H1 (cell line): Measurements from ENCODE around the gene ASAP2. TPM values are rescaled to one million over a fixed set of nuclear protein-coding genes. Genes with fewer than 3 reads are reported as not detected.
A peak's percentile ranks its signal among the peaks of the same experiment; 100 is the strongest.

Source experiments
- CTCF ChIA-PET: fragments of 300-600 bp; sonication (Branson Sonifier 250); formaldehyde crosslinking; loops from one replicate; lab custom pipeline; 2021; ENCODE audit not compliant: partially characterized antibody; lab: Charles Lee
- POLR2A ChIA-PET: fragments of 300-600 bp; sonication (Branson Sonifier 250); formaldehyde crosslinking; loops from one replicate; lab custom pipeline; 2021; ENCODE audit warnings: inconsistent platforms; ENCODE audit not compliant: partially characterized antibody; lab: Charles Lee
- DNase-seq, 2 experiments: peaks; one replicate each; pipeline versions ENCODE4 v3.0.0 to v3.0.0-alpha.2; 2010 to 2022; ENCODE audit warnings: low spot score in 2 of 2, low read depth in 1 of 2, mixed read lengths in 1 of 2
- FAIRE-seq: peaks from 2 replicates; lab custom pipeline; 2011; peaks lifted over from hg19 to GRCh38; lab: Jason Lieb, UNC
- H2AFZ ChIP-seq: 2 replicates; pipeline ENCODE4 v1.8.1; 2012; ENCODE audit warnings: low read length, inconsistent platforms
- H2AK5ac ChIP-seq: 2 replicates; pipeline ENCODE4 v1.6.1; 2013; ENCODE audit warnings: low read depth, low read length
- H2BK120ac ChIP-seq: replicated peaks from 2 replicates; pipeline ENCODE3; 2013; ENCODE audit warnings: low read depth, low read length, inconsistent platforms
- H2BK12ac ChIP-seq: 2 replicates; pipeline ENCODE4 v1.6.1; 2013; ENCODE audit warnings: low read depth, low read length
- H2BK15ac ChIP-seq: 2 replicates; pipeline ENCODE4 v1.6.1; 2013; ENCODE audit warnings: low read length
- H2BK20ac ChIP-seq: 2 replicates; pipeline ENCODE4 v1.6.1; 2013; ENCODE audit warnings: low read length
- H2BK5ac ChIP-seq: 2 replicates; pipeline ENCODE4 v1.6.1; 2013; ENCODE audit warnings: low read depth, low read length
- H3K14ac ChIP-seq: 2 replicates; pipeline ENCODE4 v1.6.1; 2013; ENCODE audit warnings: inconsistent platforms; ENCODE audit not compliant: insufficient read length
- H3K18ac ChIP-seq: 2 replicates; pipeline ENCODE4 v1.6.1; 2013; ENCODE audit warnings: low read length; ENCODE audit errors: extremely low read depth
- H3K23ac ChIP-seq: 2 replicates; pipeline ENCODE4 v1.6.1; 2013; ENCODE audit warnings: inconsistent platforms; ENCODE audit not compliant: insufficient read length
- H3K23me2 ChIP-seq: 2 replicates; pipeline ENCODE4 v1.6.1; 2013; ENCODE audit warnings: low read depth, low read length
- H3K27ac ChIP-seq: 2 replicates; pipeline ENCODE4 v1.6.1; 2011; ENCODE audit warnings: low read depth, low read length, inconsistent platforms
- H3K27me3 ChIP-seq, 4 experiments: replicated peaks in 1 of 4; 1 replicate in 1 of 4; 2 replicates in 3 of 4; pipeline versions ENCODE4 v1.6.1 to v1.8.1; 2011 to 2013; ENCODE audit warnings: low read length in 3 of 4, mild to moderate bottlenecking in 3 of 4, inconsistent platforms in 2 of 4, mixed read lengths in 2 of 4, moderate library complexity in 1 of 4; ENCODE audit not compliant: control insufficient read depth in 3 of 4, insufficient read depth in 3 of 4; ENCODE audit errors: extremely low read depth in 1 of 4
- H3K36me3 ChIP-seq, 4 experiments: 2 replicates each; pipeline versions ENCODE4 v1.6.1 to v1.8.1; 2011 to 2013; ENCODE audit warnings: mild to moderate bottlenecking in 4 of 4, low read length in 3 of 4, moderate library complexity in 2 of 4, control low read depth in 1 of 4, inconsistent platforms in 1 of 4; ENCODE audit not compliant: insufficient read depth in 4 of 4, control insufficient read depth in 2 of 4
- H3K4ac ChIP-seq: replicated peaks from 2 replicates; pipeline ENCODE3; 2013; ENCODE audit warnings: low read length, low read depth, mixed read lengths, inconsistent platforms; ENCODE audit not compliant: insufficient read length
- H3K4me1 ChIP-seq, 4 experiments: replicated peaks in 1 of 4; 1 replicate in 1 of 4; 2 replicates in 3 of 4; pipeline versions ENCODE4 v1.6.1 to v1.8.1; 2011 to 2013; ENCODE audit warnings: low read length in 3 of 4, inconsistent platforms in 2 of 4, mixed read lengths in 1 of 4; ENCODE audit not compliant: insufficient read depth in 4 of 4, control insufficient read depth in 3 of 4
- H3K4me2 ChIP-seq, 2 experiments: 2 replicates each; pipeline versions ENCODE4 v1.6.1 to v1.8.1; 2011 to 2013; ENCODE audit warnings: low read depth in 2 of 2, low read length in 2 of 2, control low read depth in 1 of 2, inconsistent platforms in 1 of 2, mild to moderate bottlenecking in 1 of 2; ENCODE audit not compliant: insufficient read depth in 1 of 2
- H3K4me3 ChIP-seq, 4 experiments: fragments of 200-600, 300-600 bp in 1 of 4; sonication (generic), shearing (Covaris generic), sonication (Bioruptor Twin) in 1 of 4; 2 replicates each; pipeline versions ENCODE4 v1.5.1 to v1.8.1; 2011 to 2016; ENCODE audit warnings: low read length in 4 of 4, low read depth in 3 of 4, control low read depth in 2 of 4, inconsistent platforms in 2 of 4, mild to moderate bottlenecking in 2 of 4, mixed read lengths in 1 of 4, moderate library complexity in 1 of 4; ENCODE audit not compliant: insufficient read depth in 2 of 4; ENCODE audit errors: extremely low read depth in 1 of 4
- H3K56ac ChIP-seq: replicated peaks from 2 replicates; pipeline ENCODE3; 2013; ENCODE audit warnings: low read depth, mild to moderate bottlenecking, mixed read lengths, low read length, inconsistent platforms; ENCODE audit not compliant: insufficient read length
- H3K79me1 ChIP-seq: 2 replicates; pipeline ENCODE4 v1.6.1; 2013; ENCODE audit warnings: low read depth, low read length, control low read depth
- H3K79me2 ChIP-seq, 2 experiments: 2 replicates each; pipeline versions ENCODE4 v1.6.1 to v1.8.1; 2012 to 2013; ENCODE audit warnings: low read length in 2 of 2, mild to moderate bottlenecking in 2 of 2, inconsistent platforms in 1 of 2; ENCODE audit not compliant: insufficient read depth in 2 of 2, control insufficient read depth in 1 of 2
- H3K9ac ChIP-seq, 4 experiments: replicated peaks in 1 of 4; 1 replicate in 1 of 4; 2 replicates in 3 of 4; pipeline versions ENCODE4 v1.6.1 to v1.8.1; 2011 to 2013; ENCODE audit warnings: low read depth in 3 of 4, low read length in 3 of 4, control low read depth in 2 of 4, mild to moderate bottlenecking in 2 of 4, moderate library complexity in 2 of 4, inconsistent platforms in 1 of 4; ENCODE audit errors: extremely low read depth in 1 of 4
- H3K9me3 ChIP-seq, 2 experiments: 2 replicates each; pipeline versions ENCODE4 v1.6.1 to v1.8.1; 2012 to 2013; ENCODE audit warnings: mild to moderate bottlenecking in 2 of 2, moderate library complexity in 2 of 2, control low read depth in 1 of 2, inconsistent platforms in 1 of 2, low read depth in 1 of 2, low read length in 1 of 2, mixed read lengths in 1 of 2; ENCODE audit not compliant: insufficient read depth in 2 of 2
- H4K20me1 ChIP-seq, 2 experiments: replicated peaks in 1 of 2; 2 replicates each; pipeline versions ENCODE3 to v1.8.1; 2011 to 2013; ENCODE audit warnings: inconsistent platforms in 2 of 2, low read length in 2 of 2, mild to moderate bottlenecking in 1 of 2; ENCODE audit not compliant: insufficient read depth in 2 of 2, control insufficient read depth in 1 of 2
- H4K5ac ChIP-seq: 2 replicates; pipeline ENCODE4 v1.6.1; 2013; ENCODE audit warnings: low read length, low read depth, mixed read lengths, inconsistent platforms; ENCODE audit not compliant: insufficient read length
- H4K8ac ChIP-seq: 2 replicates; pipeline ENCODE4 v1.8.0; 2013; ENCODE audit warnings: mild to moderate bottlenecking, moderate library complexity, low read length, inconsistent platforms; ENCODE audit not compliant: insufficient read depth; ENCODE audit errors: extremely low read depth
- H4K91ac ChIP-seq: replicated peaks from 2 replicates; pipeline ENCODE3; 2013; ENCODE audit warnings: low read length, mixed read lengths, inconsistent platforms; ENCODE audit not compliant: insufficient read length
- CTCF ChIP-seq, 3 experiments: IDR thresholded peaks; 1 replicate in 2 of 3; 2 replicates in 1 of 3; pipeline versions ENCODE4 v1.5.1 to v1.6.1; 2011; ENCODE audit warnings: low read length in 3 of 3, mild to moderate bottlenecking in 3 of 3, inconsistent platforms in 2 of 3, low read depth in 1 of 3, moderate library complexity in 1 of 3; ENCODE audit not compliant: insufficient read depth in 1 of 3; ENCODE audit errors: control extremely low read depth in 1 of 3
- FOSL1 ChIP-seq: IDR thresholded peaks from 2 replicates; pipeline ENCODE4 v1.6.1; 2011; ENCODE audit warnings: mild to moderate bottlenecking, low read depth, low read length, moderate library complexity; ENCODE audit not compliant: insufficient read depth
- RAD21 ChIP-seq, 2 experiments: IDR thresholded peaks in 1 of 2; conservative IDR thresholded peaks in 1 of 2; 2 replicates each; pipeline ENCODE4 v1.6.1; 2011; ENCODE audit warnings: low read depth in 2 of 2, low read length in 2 of 2, improper control_type of control experiment in 1 of 2, inconsistent platforms in 1 of 2, mild to moderate bottlenecking in 1 of 2, moderate library complexity in 1 of 2
- RFX5 ChIP-seq: IDR thresholded peaks from 2 replicates; pipeline ENCODE4 v1.6.1; 2011; ENCODE audit warnings: low read depth, low read length, improper control_type of control experiment, borderline replicate concordance
- SP2 ChIP-seq: IDR thresholded peaks from 2 replicates; pipeline ENCODE4 v1.6.1; 2012; ENCODE audit warnings: mild to moderate bottlenecking, low read length, inconsistent platforms
- TCF12 ChIP-seq: IDR thresholded peaks from 2 replicates; pipeline ENCODE4 v1.6.1; 2011; ENCODE audit warnings: low read depth, mild to moderate bottlenecking, low read length
- WGBS, 2 experiments: shearing (Covaris generic) in 1 of 2; methylation state at CpG; one replicate each; pipeline versions ENCODE4 v1.1.6 to v1.1.7; 2013 to 2015; ENCODE audit warnings: low lambda C conversion rate in 2 of 2, mixed read lengths in 2 of 2, inconsistent platforms in 1 of 2, low coverage in 1 of 2, missing lambda C conversion rate in 1 of 2; ENCODE audit not compliant: insufficient replicate concordance in 2 of 2, insufficient coverage in 1 of 2, insufficient read length in 1 of 2; ENCODE audit errors: extremely low coverage in 1 of 2, missing lambda C conversion rate in 1 of 2; 5-methylcytosine and 5-hydroxymethylcytosine counted together
- polyA plus RNA-seq, 7 experiments: library from polyadenylated mRNA; depleted of rRNA in 3 of 7; stranded (reverse) in 5 of 7; unstranded in 2 of 7; fragments of >200 nt in 5 of 7; fragments of 200-250 nt in 2 of 7; gene quantifications; 1 replicate in 5 of 7; 2 replicates in 1 of 7; 4 replicates in 1 of 7; pipeline versions ENCODE4 v1.2.1 to v1.2.3, GENCODE V29; 2011 to 2013; ENCODE audit warnings: missing spikeins in 2 of 7, mixed read lengths in 2 of 7
- total RNA-seq: library from RNA; stranded (reverse); fragmentation: NEBNext Ultra II Directional; extraction: Animal tissue kit (Norgen Biotek cat#: 25700); gene quantifications from 2 replicates; pipeline ENCODE4 v1.2.1, GENCODE V29; 2021

The ASAP2 gene
- total and polyA plus RNA-seq, 2 of the 8 experiments (the other 6 are each of a cell fraction or from before 2014, with no cell fraction given), result 10.2 to 18.7 TPM

GRCh38 chr2:9333591-9334171, 127.1 kb downstream of the ASAP2 start:
- H3K4me3 ChIP-seq, result no peak overlapping the region
- CTCF ChIA-PET, result interaction anchor here (0.6 to 4.0 kb wide), 16 partner anchors 9 to 490 kb away, joined by 3 to 22 read pairs (median 3); partner anchors contain the start of gene ASAP2
- H3K79me2 ChIP-seq, result no peaks in the 10 kb centered on the region
- H4K5ac ChIP-seq, result no peak overlapping the region
- H3K23me2 ChIP-seq, result no peaks in the 10 kb centered on the region
- DNase-seq (peak in 1 of 2 experiments; percentile 21), FAIRE-seq (no peak)
- no peaks in the 10 kb centered on the region; a peak in 3 of 8 replicates for H3K36me3 ChIP-seq
- H3K4me2 ChIP-seq, result no peak overlapping the region
- no peak overlapping the region for H3K27ac ChIP-seq
- no peaks in the 10 kb centered on the region for H3K27me3 ChIP-seq
- no peak overlapping the region for H2BK120ac ChIP-seq
- no peak overlapping the region for H2AFZ ChIP-seq
- no peak overlapping the region for H4K91ac ChIP-seq
- POLR2A ChIA-PET, result interaction anchor here (1.4 kb wide), 1 partner anchor 120 kb away, joined by 3 read pairs; no protein-coding TSS in a partner anchor
- no peak overlapping the region for H2BK15ac ChIP-seq
- H2BK5ac ChIP-seq, result no peak overlapping the region
- no peak overlapping the region for H3K9ac ChIP-seq
- H3K9me3 ChIP-seq, result no peaks in the 10 kb centered on the region
- H3K14ac ChIP-seq, result no peak overlapping the region
- H4K20me1 ChIP-seq, result no peaks in the 10 kb centered on the region
- no peak overlapping the region for H3K23ac ChIP-seq
- no peak overlapping the region for H2BK12ac ChIP-seq
- no peak overlapping the region for H4K8ac ChIP-seq
- H2AK5ac ChIP-seq, result no peak overlapping the region
- no peak overlapping the region for H3K4ac ChIP-seq
- 82% methylated on average over 5 of the region's 7 CpGs; no CpG with 5 or more reads in 1 of the 2 experiments for WGBS, 2 experiments
- TF ChIP-seq RAD21 (IDR thresholded peaks at IDR 0.05 in 1 of 2, conservative IDR thresholded peaks at IDR 0.05 in 1 of 2; ENCODE audit: low read depth in 2 of 2, low read length in 2 of 2) (peak; percentile 79 to 83), RFX5 (no peak), CTCF (IDR thresholded peaks at IDR 0.05; ENCODE audit: control extremely low read depth in 1 of 3, insufficient read depth in 1 of 3, low read depth in 1 of 3, low read length in 3 of 3) (peak; percentile 65 to 74 (median 66)), FOSL1 (no peak), TCF12 (no peak), SP2 (no peak)
- no peak overlapping the region for H3K18ac ChIP-seq
- H3K4me1 ChIP-seq, result no peaks in the 10 kb centered on the region; a peak in 1 of 7 replicates
- H3K79me1 ChIP-seq, result no peaks in the 10 kb centered on the region
- no peak overlapping the region for H2BK20ac ChIP-seq
- H3K56ac ChIP-seq, result no peak overlapping the region
